ENCODE measurements around the gene SMKR1. TPM values are rescaled to one million over a fixed set of nuclear protein-coding genes. Genes with fewer than 3 reads are reported as not detected.
"Not testable (repeated sequence)": the region's sequence is repeated elsewhere in the genome, so short reads cannot be mapped to it uniquely, and the experiment has no call there.

SMKR1 gene
- polyA plus RNA-seq, 1 experiment = 0.24 TPM

- no peaks in the 10 kb centered on the region for H3K9me3 ChIP-seq (ENCODE audit: control insufficient read depth, insufficient read depth, low read length)
- no peaks in the 10 kb centered on the region for H3K27me3 ChIP-seq (ENCODE audit: control insufficient read depth, insufficient read depth, low read length)
- TF ChIP-seq CTCF (IDR thresholded peaks at IDR 0.05; ENCODE audit: low read depth, low read length) = no peak
- H3K27ac ChIP-seq (ENCODE audit: low read depth, low read length) = no peak overlapping the region
- ChIA-PET POLR2A (no interaction called here), CTCF (interaction anchor here (2.5 to 9.7 kb wide), 4 partner anchors 100 to 306 kb away, joined by 14 to 175 read pairs (median 70); no protein-coding TSS in a partner anchor)
- H3K4me3 ChIP-seq (ENCODE audit: low read depth, low read length) = no peak overlapping the region
- DNase-seq (ENCODE audit: low read depth, low spot score) = no peak
These were observed 32.4 kb upstream of the SMKR1 start for GRCh38 chr7:129469930-129470329.

GRCh38 chr7:129470411-129470810 is 31.9 kb upstream of the SMKR1 start:
- no peak for TF ChIP-seq CTCF (IDR thresholded peaks at IDR 0.05; ENCODE audit: low read depth, low read length)
- H3K27ac ChIP-seq (ENCODE audit: low read depth, low read length) = no peak overlapping the region
- DNase-seq (ENCODE audit: low read depth, low spot score) = no peak
- H3K27me3 ChIP-seq (ENCODE audit: control insufficient read depth, insufficient read depth, low read length) = no peaks in the 10 kb centered on the region
- ChIA-PET POLR2A (no interaction called here), CTCF (interaction anchor here (1.5 to 9.7 kb wide), 6 partner anchors 10 to 307 kb away, joined by 4 to 175 read pairs (median 16); no protein-coding TSS in a partner anchor)
- H3K9me3 ChIP-seq (ENCODE audit: control insufficient read depth, insufficient read depth, low read length) = no peaks in the 10 kb centered on the region
- H3K4me3 ChIP-seq (ENCODE audit: low read depth, low read length) = no peak overlapping the region

- H3K4me3 ChIP-seq (ENCODE audit: low read depth, low read length) = no peak overlapping the region
- ChIA-PET CTCF (interaction anchor here (0.5 to 9.7 kb wide), 36 partner anchors 9 to 540 kb away, joined by 3 to 175 read pairs (median 4); partner anchors contain the start of gene STRIP2), POLR2A (interaction anchor here (1.1 kb wide), 1 partner anchor 37 kb away, joined by 4 read pairs; the partner anchor contains the start of gene STRIP2)
- H3K9me3 ChIP-seq (ENCODE audit: control insufficient read depth, insufficient read depth, low read length) = no peaks in the 10 kb centered on the region; the same call in 1 of the 2 replicates
- H3K27ac ChIP-seq (ENCODE audit: low read depth, low read length) = no peak overlapping the region
- no peaks in the 10 kb centered on the region for H3K27me3 ChIP-seq (ENCODE audit: control insufficient read depth, insufficient read depth, low read length)
- DNase-seq (ENCODE audit: low read depth, low spot score) = no peak
- no peak for TF ChIP-seq CTCF (IDR thresholded peaks at IDR 0.05; ENCODE audit: low read depth, low read length)
These were observed 30.9 kb upstream of the SMKR1 start for GRCh38 chr7:129471402-129471827.

GRCh38 chr7:129475931-129476330 is 26.4 kb upstream of the SMKR1 start:
- H3K4me3 ChIP-seq (ENCODE audit: low read depth, low read length); POLR2A ChIA-PET; H3K9me3 ChIP-seq (ENCODE audit: control insufficient read depth, insufficient read depth, low read length); H3K27ac ChIP-seq (ENCODE audit: low read depth, low read length); DNase-seq (ENCODE audit: low read depth, low spot score); CTCF ChIA-PET; H3K27me3 ChIP-seq (ENCODE audit: control insufficient read depth, insufficient read depth, low read length): not testable (repeated sequence)

GRCh38 chr7:129476398-129476797 is 25.9 kb upstream of the SMKR1 start:
- H3K27me3 ChIP-seq (ENCODE audit: control insufficient read depth, insufficient read depth, low read length); DNase-seq (ENCODE audit: low read depth, low spot score); H3K9me3 ChIP-seq (ENCODE audit: control insufficient read depth, insufficient read depth, low read length); CTCF ChIA-PET; POLR2A ChIA-PET; H3K27ac ChIP-seq (ENCODE audit: low read depth, low read length); H3K4me3 ChIP-seq (ENCODE audit: low read depth, low read length): not testable (repeated sequence)

GRCh38 chr7:129479831-129480230 is 22.5 kb upstream of the SMKR1 start:
- TF ChIP-seq CTCF (IDR thresholded peaks at IDR 0.05; ENCODE audit: low read depth, low read length) = no peak
- Histone ChIP-seq H3K27me3 (ENCODE audit: control insufficient read depth, insufficient read depth, low read length) (no peaks in the 10 kb centered on the region), H3K9me3 (ENCODE audit: control insufficient read depth, insufficient read depth, low read length) (no peaks in the 10 kb centered on the region; the same call in 1 of the 2 replicates), H3K4me3 (ENCODE audit: low read depth, low read length) (no peak overlapping the region), H3K27ac (ENCODE audit: low read depth, low read length) (no peak overlapping the region)
- ChIA-PET CTCF (interaction anchor here (1.5 to 2.0 kb wide), 3 partner anchors 9 to 261 kb away, joined by 3 to 11 read pairs (median 6); no protein-coding TSS in a partner anchor), POLR2A (no interaction called here)
- DNase-seq (ENCODE audit: low read depth, low spot score) = no peak

Data from AG04450 (cell line).